HG02571 (cell line): ENCODE data around the gene NCOA3.

Experiments
- ATAC-seq: cut with Tn5 transposase; IDR thresholded peaks from one replicate; pipeline ENCODE4 v1.9.1; 2021; ENCODE audit warnings: mild to moderate bottlenecking, moderate library complexity; ENCODE audit not compliant: unreplicated experiment

Gene NCOA3

DNA sequence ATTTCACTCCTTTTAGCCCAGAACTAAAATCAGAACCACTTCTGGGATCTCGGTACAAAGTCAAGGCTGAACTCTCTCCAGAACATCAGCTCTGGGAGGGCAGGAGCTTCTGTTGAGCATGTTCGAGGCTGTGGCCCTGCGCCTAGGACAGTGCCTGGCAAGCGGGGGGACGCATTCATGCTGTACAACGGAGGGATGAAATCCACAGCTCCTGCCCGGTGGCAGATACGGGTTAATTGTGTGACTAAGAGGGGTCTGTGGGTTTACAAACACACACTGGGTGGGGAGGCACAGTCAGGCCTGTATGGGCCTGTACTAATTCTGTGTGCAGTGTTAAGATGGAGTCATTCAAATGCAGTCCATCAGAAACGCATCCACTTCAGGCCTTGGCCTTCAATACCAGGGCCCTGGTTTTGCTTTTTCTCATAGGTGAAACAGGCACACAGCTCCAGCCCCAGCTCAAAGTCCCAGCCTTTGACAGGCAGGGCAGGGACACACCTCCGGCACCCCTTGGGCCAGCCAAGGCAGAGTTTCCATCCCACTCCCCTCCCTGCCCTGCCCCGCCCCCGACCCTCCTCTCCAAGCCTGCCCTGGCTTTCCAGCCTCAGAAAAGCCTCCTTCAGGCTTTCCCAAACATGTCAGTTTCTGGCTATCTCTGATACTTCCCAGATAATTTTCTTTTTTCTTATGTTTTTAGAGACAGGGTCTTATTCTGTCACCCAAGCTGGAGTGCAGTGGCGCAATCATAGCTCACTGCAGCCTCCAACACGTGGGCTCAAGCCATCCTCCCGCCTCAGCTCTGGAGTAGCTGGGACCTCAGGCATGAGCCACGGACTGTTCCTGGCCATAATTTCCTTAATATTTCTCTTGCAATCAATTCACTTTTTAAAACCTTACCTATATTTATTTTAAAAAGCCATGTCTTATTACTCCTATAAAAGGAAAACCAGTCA, 173.8 kb downstream of the NCOA3 start:
- ATAC-seq = no peak

DNA sequence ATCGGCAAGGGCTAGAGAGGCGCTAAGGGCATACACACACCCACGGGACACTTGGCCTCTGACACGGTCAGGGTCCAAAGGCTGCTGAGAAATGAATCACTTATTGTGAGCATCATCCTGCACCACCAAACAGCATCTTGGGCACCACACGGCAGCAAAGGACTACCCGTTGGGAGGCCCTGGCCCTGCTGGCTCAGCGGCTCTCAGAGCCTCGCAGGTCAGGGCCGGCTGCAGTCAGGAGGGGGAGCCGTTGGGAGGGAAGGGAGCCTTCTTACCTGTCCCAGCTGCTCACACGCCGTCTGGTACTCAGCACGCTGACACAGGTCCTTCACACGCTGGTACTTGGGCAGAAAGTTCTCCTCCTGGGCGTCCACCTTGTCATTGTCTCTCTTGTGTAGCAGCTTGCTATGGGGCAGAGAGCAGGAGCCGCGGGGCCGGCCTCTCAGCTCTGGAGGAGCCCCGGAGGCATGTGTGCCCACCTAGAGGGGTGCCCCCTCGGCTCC, 174.6 kb downstream of the NCOA3 start:
- no peak for ATAC-seq

DNA sequence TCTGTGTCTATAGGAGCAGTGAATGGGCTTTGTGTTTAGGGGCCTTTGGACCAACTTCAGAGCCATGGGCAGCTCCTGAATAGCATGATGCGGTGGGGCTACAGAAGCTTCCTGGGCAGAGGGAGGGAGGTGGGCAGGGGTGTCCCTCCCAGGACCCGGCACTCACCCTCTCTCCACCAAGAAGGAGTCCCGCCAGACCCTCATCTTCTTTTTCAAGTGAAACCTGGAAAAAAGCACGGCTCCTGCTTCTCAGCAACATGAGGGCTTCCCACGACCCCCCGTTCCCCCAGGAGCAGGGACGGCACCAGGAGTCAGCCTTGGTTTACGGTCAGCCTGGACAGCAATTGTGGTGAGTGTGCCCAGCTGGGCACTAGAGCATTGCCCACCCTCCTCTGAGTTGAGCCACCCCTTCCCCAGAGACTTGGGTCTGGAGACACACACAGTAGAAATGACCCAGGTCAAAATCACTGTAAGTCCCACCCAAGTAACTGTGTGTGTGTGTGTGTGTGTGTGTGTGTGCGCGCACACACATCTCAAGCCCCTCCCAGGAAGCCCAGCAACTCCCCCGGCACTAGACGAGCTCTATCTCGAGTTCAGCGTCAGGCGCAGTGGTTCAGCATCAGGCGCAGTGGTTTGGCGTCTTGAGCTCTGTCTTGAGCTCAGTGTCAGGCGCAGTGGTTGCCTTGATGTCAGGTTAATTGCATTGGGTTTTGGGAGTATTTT, 175.4 kb downstream of the NCOA3 start:
- no peak for ATAC-seq

DNA sequence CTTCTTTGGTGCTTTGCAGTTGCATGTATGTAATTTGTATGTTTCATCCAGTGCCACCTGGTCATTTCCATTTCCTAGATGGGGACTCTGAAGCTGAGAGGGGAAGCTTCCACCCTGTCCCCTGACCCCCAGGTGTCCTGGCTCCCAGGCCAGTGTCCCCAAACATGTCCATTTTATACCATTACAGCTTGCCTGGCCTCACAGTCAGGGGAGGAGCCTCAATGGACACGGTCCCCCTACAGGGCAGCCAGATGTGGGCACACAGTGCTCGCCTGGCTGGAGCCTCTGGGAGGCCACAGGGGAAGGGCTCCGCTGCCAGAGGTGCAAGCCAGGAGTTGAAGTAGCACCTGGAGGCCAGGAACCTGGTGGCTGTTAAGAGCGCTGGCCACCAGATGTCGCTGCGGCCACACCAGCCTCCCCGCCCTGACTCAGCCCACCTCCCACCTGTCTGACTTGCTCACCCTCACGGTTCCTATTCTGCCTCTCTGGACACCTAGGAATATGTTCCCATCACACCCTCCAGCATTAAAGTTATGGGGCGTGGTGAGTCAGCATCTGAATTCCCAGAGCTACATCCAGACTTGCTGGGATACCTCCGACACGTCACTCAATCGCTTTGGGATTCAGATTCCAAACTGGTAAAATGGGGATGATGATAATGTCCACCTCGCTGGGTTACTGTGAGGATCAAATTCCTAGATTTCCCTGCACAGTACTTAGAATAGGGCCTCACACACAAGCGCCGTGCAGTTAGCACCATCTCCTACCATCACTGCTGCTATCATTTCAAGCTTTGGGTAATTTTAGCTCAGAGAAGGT, 176.2 kb downstream of the NCOA3 start:
- no peak for ATAC-seq

DNA sequence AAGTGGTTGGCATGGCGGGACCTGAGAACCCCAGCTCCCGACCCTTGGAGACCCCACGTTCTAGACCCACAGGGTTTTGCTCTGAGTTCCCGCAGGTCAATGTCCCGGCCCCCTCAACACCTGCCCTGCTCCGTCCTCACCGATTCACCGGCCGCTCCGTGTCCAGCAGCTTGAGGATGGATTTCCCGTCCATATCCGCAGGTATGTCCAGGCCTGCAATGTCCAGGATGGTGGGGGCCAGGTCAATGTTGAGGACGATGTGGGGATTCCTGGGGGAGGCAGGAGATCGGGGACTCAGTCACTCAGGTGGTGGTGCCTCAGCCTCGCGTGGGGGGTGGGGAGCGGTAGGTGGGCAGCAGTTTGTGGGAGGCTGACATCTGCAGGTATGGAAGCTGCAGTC, 176.8 kb downstream of the NCOA3 start:
- no peak for ATAC-seq

DNA sequence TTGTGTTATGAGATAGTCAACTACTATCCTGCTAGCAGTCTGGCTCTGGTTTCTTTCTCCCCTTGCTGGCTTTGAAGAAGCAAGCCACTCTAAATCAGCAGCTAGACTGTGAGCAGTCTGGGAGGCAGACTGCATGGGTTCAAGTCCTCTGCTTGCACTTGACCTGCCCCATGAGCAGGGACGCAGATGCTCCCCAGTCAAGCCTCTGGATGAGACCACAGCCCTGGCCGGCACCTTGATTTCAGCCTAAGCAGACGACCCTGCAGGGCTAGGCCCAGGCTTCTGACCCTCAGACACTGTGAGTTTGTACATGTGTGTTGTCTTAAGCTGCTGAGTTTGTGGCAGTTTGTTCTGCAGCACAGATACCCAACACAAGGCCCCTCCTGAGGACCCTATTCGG, 177.8 kb downstream of the NCOA3 start:
- no peak for ATAC-seq

DNA sequence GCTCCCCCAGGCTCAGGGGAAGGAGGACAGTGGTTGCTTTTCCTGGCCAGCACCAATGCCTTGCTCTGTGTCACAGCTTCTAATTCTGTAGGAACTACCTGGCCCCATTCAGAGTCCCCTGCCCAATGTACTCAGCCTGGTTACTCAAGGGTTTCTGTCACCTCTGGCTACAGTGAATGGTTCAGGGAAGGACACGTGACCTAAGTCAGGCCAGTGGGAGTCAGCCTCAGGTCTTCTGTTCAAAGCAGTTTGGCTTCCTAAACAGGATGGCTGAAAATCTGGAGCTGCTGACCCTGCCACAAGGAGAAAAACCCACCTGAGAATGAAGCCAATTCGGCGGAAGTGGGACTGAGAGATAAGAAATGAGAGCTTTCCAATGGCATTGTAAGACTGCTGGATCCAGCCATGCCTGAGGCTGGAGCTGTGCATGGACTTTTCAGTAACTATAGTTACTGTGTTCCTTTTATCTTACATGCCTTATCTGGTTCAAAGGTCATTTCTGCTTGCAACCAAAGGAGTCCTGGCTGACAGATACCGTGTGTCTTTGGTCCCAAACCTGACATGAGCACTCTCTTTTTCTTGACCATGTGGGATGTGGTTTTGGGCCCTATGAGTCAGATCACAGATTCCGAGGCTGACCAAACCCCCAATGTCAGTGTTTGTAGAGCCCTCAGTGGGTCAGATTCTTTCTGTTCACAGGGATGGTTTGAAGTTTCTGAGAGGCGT, 179.3 kb downstream of the NCOA3 start:
- ATAC-seq = no peak

DNA sequence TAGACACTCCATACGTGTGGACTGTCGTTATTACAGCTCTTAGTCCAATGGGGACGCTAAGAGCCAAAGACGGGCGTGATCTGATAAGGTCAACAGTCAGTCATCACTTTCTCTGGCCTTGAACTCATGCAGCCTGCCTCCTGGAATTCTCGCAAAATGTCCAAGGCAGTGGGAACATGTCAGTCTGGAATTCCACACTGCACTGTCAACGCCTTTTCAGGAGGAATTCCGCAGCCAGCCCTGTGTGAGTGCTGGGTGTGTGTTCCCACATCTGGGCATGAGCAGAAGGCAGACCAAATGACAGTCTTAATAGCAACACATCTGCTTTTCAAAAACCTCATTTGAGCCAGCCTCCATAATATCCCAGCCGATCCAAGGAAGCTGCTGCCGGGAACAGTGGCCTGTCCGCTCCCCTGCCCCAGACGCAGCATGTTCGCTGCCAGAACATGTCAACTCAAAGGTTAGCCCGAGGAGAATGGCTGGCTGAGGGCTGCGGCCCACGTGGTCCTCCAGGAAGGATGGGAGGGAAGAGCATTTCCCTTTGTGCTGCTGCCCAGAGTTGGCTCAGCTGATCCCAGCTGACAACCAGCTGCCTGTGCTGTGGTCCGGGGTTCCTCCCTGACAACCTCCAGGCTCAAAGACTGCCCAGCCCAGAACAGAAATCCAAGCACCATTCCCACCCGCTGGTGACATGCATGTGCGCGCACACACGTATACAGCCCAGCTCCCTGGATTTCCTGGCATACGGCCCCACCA, 180.5 kb downstream of the NCOA3 start:
- ATAC-seq = no peak

DNA sequence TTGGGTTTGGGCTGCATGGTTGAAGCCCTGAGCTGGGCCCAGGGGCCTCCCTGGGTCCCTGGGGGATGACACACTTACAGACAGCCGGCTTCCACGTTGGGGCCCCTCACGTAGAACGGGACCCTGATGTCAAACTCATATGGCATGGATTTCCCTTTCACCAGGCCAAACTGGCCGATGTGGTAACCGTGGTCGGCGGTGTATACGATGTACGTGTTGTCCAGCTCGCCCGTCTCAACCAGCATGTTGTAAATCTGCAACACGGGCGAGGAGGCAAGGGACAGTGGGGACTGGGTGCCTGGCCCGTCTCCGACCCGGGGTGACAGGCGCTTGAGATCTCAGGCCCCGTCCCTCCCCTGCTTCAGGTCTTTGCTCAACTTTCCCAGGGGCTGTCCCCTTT, 181.2 kb downstream of the NCOA3 start:
- no peak for ATAC-seq

DNA sequence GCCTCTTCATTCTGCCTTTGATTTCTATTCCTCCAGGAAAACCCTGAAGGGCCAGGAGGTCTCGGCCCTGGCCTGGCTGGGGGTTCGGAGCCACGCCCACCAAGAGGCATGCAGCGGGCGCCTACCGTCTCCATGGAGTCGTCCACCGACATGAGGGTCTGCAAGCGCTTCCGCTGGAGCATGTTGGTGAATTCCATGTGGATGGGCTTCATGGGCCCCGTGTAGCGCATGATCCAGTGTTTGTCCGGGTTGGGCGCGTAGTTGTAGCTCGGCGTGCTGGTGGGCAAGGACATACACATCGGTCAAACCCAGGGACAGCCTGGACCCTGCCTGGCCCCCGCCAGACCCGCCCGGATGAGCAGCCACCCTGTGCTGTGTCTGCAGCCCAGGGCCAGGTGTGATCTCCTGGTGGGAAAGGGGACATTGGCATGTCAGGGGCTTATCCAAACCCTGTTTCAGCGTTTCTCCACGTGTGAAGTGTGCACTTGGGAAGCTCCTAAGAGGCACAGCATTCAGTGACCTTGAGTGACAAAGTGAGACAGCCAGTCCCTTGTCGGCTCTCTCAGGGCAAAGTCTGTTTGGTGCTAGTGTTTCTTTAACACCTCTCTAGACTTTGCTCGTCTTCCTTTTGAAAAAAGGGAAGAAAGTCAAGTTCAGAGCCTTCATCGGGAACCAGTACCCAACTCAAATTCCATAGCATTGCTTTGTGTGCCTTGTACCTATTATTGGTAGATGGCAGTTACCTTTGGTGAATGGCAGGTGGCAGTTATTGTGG, 182.8 kb downstream of the NCOA3 start:
- no peak for ATAC-seq

DNA sequence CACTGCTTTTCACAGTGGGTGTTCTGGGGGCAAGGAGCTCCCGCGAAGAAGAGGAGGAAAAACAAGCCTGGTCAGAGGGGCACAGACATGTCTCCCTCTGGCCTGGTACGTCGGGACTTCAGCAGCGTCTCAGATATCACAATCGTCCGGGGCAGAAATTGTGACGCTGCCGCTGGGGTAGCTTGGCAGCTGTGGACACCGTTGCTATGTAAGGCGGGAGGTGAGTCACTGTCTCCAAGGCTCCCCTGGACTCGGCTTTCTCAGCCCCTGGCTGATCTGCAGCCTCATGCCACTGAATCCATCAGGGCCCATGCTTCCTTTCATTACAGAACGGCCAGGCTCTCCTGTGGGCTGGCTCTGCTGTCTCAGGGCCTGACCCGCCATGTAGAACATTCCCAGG, 184.9 kb downstream of the NCOA3 start:
- ATAC-seq = no peak

DNA sequence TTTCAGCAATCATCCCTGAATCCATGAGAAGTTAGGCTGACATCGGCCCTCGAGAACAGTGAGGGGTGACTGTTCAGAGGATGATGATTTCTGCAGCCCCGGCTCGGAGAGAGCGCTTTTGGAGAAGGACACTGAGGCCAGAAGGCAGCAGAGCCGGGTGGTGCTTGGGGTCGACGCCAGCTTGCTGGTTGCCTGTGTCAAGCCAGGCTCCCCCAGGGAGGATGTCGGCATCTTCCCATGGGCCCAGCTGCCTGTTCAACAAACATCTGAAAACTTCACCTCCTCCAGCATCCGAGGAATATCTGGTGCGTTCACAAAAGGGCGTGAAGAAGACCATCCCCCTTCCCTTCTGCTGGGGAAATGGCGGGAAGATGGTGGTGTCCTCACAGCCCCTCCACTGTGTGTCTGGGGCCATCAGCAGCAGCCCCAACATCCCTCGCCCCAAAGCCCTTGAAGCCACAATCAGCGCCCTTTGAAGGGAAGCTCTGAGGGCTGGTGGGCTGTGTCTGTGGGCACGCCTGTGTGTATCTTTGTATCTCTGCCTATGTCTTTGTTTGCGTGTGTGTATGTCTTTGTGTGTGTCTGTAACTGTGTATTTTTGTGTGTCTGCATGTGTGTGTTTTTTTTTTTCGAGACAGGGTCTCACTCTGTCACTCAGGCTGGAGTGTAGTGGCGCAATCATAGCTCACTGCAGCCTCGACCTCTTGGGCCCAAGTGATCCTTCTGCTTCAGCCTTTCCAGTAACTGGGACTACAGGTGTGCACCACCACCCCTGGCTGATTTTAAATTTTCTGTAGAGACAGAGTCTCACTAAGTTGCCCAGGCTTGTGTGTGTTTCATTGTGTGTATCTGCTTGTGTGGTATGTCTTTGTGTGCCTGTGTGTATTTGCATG, 185.7 kb downstream of the NCOA3 start:
- no peak for ATAC-seq

DNA sequence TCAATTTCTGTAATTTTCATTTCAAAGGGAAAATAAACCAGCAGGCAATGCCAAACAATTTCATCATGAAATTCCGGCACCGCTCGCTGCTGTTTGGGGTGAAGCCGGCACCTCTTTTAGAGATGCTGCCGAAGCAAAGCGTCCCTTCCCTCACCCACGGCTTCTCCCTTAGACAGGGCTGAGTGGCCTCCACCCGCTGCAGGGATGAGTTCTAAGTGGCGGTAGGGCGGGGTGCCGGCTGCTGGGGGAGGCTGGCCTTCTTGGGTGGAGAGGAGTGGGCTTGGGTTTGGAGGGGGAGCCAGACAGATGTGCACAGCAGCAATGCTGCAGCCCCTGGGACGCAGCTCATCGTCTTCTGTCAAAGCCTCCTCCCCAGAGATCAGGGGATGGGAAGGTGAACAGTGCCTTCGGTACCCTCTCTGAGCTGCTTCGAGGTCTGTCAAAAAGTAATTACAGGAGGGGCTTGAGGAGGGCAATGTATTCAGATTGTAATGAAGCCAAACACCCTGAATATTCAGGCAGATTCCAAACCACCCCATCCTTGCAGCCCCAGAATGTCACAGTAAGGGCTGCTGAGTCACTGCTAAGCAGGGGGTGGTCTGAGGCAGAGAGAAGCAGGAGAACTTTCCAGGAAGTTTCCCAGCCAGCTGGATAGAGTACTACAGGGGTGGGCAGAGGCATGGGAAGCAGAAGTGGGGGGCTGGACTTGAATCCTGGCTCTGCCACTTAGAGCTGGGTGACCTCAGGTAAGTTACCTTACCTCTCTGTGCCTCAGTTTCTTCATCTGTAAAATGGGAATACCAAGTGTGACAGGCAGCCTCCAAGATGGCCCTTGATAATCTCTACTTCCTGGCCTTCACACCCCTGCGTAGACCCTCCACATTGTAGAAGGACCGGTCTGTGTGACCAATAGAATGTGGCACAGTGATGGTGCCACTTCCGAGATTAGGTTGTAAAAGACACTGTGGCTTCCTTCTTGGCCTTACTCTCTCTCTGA, 187.0 kb downstream of the NCOA3 start:
- ATAC-seq = no peak

DNA sequence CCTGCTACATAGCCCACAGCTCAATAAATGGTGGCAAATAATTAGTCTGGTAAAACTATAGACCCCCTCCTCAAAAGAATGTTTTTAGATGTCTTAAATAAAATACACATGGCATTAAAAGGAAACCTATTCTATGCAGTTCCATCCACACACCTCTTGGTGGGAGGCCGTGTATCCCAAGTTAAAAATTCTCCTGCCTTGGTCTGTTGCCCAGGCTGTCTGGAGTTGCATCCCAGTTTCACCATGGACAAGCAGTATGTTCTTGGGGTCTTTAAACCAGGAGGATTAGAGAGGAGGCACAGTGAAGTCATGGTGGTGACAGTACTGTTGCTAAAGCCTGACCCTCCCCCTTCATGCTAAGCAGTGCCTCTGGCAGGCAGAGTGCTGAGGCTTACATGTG, 188.0 kb downstream of the NCOA3 start:
- no peak for ATAC-seq

DNA sequence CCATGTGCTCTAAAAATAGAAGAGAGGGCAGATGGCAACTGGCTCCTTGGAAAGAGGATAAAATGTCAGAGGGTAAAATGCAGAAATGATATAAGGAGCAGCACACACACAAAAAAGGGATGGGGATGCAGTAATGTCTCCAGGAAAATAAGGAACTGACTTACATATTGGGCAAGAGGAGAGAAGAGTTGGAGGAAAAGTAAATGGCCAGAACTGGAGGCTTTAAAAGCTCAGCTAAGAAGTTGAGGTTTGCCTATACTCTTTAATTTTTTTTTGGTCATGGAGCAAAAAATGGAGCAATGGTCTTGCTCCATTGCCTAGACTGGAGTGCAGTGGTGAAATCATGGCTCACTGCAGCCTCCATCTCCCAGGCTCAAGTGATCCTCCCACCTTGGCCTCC, 189.9 kb downstream of the NCOA3 start:
- no peak for ATAC-seq

DNA sequence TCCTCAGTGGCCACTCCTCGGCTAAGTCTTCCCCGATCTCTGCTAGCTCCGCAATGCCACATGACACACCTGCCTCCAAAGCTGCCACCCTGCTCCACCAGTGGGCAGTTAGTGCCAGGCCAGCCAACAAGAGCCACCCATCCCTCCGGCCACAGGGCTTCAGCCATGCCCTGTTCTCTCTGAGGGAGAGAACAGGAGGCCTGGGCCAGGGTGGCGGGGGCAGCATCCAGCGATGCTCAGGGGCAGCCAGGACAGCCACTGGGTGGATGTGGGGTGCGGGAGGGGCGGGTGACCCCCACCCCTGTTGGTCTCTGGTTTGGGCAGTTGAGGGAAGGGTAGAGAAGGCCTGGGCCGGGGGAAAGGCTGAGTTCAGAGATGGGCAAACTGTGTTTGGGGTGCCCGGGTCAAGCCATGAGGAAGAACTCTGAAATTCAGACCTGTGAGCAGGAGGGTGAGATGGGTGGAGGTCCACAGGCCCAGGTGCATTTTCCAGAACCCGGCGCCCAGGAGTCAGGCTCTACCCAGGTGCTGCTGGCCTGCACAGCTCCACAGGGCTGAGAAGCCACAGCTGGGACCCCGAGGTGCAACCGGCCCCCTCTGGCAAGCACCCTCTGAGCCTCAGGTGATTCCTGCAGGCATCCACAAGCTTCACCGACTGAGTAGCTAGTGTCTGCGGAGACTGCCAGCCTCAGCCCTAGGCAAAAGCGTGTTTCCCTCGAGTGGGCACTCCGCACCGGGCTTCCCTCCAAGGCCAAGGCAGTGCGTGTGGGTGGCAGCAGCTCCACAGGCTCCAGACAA, 192.5 kb downstream of the NCOA3 start:
- no peak for ATAC-seq
